HG03103 (cell line): Measurements from ENCODE around the gene DNAJC28.
A peak's percentile ranks its signal among the peaks of the same experiment; 100 is the strongest.
"Not testable (repeated sequence)": the region's sequence is repeated elsewhere in the genome, so short reads cannot be mapped to it uniquely, and the experiment has no call there.

Source experiments
- ATAC-seq: cut with Tn5 transposase; IDR thresholded peaks from one replicate; pipeline ENCODE4 v1.9.1; 2021; ENCODE audit warnings: low read depth; ENCODE audit not compliant: unreplicated experiment

The DNAJC28 gene, protein sequence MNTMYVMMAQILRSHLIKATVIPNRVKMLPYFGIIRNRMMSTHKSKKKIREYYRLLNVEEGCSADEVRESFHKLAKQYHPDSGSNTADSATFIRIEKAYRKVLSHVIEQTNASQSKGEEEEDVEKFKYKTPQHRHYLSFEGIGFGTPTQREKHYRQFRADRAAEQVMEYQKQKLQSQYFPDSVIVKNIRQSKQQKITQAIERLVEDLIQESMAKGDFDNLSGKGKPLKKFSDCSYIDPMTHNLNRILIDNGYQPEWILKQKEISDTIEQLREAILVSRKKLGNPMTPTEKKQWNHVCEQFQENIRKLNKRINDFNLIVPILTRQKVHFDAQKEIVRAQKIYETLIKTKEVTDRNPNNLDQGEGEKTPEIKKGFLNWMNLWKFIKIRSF

GRCh38 chr21:33491373-33492102 is at the start of gene DNAJC28:
DNAJC28 (minus strand) TSS chr21:33491716; CDS start chr21:33489393, 2,323 bp downstream.
- peak; percentile 96 for ATAC-seq

DNA sequence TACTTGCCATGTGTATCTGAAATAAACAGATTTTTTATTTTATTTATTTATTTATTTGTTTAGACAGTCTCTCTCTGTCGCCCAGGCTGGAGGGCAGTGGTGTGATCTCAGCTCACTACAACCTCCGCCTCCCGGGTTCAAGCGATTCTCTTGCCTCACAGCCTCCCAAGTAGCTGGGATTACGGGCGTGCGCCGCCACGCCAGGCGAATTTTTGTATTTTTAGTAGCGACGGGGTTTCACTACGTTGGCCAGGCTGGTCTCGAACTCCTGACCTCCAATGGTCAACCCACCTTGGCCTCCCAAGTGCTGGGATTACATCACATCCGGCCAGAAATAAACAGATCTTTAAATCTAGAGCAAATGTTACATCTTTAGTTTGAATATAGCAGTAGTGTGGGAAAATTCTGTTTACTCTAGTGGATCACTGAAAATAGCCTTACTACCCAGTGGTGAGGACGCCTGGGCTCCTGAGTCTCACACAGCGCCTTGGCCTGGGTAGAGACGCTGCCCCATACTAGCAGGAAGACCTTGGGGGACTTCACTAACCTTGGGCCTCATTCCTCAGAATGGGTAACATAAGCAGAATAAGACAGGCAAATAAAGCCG is 49.7 kb upstream of the DNAJC28 start:
- no peak for ATAC-seq

DNA sequence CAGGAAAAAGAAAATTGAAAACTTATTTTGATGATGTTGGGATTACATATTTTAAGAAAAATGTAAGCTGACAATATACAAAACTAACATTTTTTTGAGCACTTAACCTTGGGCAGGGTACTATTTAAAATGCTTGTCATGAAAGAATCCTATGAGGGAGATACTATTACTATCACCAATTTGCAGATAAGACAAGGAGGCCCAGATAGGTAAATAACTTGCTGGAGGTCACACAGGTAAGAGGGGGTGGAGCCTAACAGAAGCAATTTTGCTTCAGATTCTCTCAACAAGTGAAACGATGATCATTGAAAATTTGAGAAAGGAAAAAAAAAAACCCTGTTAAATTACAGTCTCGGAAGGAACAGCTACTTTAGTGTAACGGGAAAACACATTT is 49.2 kb upstream of the DNAJC28 start:
- ATAC-seq, result no peak

DNA sequence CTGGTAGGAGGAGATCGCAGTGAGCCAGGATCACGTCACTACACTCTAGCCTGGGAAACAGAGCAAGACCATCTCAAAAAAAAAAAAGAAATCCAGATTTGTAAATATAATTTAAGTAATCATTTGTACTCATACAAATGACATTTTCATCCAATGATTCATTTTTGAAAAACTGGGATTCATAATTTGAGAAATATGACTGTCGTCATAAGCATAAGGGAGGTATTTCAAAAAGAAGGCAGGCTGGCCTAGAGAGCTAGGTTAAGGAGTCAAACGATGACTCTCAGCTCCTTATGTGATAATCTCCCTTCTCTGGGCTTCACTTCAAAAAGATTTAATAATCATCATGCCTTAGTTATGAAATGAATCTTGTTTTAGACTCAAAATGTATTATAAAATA is 48.1 kb upstream of the DNAJC28 start:
- ATAC-seq, result no peak

GRCh38 chr21:33537212-33537611 is 45.7 kb upstream of the DNAJC28 start:
- ATAC-seq, result no peak

GRCh38 chr21:33531007-33531406 is 39.5 kb upstream of the DNAJC28 start:
- no peak for ATAC-seq

DNA sequence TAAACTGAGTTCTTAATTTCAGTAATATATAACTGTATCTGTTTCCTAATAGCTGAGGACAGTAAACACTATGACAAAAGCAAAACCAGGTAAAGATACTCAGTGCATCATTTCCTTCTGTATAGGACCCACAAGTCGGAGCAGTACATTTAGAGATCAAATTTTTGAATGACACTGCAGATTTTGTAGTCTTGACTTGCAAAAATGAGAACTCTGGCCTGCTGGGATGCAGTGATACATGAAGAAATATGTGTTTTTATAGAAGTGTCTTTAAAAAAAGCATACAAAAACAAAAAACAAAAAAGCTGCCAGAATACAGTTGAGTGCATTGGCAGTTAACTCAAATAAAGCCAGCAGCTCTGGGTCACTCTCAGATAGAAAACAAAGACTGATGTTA is 31.4 kb upstream of the DNAJC28 start:
- no peak for ATAC-seq

DNA sequence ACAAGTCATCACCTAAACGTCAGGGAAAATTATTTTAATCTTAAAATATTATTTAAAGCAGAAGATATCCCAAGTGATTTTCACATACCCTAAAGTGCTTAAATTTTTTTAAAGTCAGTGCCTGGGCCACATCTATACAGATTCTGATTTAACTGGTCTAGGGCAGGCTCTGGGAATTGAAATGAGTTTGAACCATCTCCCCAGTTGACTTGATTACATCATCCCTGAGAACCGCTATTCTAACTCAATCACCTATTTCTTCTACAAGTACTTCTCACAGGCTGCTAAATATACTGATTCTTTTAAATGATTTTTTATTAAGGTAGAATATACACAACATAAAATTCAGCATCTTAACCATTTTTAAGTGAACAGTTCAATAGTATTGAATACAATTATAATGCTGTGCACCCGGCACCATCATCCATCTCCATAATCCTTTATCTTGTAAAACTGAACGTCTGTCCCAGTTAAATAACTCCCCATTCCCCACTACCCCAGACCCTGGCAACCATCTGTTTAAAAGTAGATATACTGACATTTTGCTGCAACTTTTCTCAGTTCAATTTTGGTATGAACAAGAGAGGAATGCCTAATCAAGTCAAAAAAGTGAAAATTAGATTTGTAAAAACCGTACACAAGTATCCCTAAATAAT is 30.9 kb upstream of the DNAJC28 start:
- ATAC-seq, result no peak

GRCh38 chr21:33518899-33519298 is 27.4 kb upstream of the DNAJC28 start:
- no peak for ATAC-seq

GRCh38 chr21:33514229-33514628 is 22.7 kb upstream of the DNAJC28 start:
- no peak for ATAC-seq

GRCh38 chr21:33512481-33512880 is 21.0 kb upstream of the DNAJC28 start:
- ATAC-seq, result no peak

GRCh38 chr21:33511639-33512038 is 20.1 kb upstream of the DNAJC28 start:
- no peak for ATAC-seq

DNA sequence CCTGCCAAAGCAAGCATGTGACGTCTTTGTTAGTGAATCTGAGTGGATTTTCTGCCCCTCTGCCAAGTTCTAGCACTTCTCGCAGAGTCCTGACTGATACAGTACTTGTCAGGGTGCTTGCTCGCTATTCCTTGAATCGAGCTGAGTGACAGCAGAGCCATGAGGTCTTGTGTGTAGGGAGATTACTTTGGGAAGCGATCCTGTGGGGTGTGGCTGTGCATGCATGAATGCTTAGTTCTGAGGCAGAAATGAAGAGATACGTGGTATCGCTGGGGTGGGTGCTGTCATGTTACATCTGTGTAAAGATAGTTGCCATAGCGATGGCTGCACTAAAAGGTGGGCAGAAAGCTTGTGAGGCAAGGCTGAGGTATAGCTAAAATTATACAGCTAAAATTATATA is 19.3 kb upstream of the DNAJC28 start:
- no peak for ATAC-seq

DNA sequence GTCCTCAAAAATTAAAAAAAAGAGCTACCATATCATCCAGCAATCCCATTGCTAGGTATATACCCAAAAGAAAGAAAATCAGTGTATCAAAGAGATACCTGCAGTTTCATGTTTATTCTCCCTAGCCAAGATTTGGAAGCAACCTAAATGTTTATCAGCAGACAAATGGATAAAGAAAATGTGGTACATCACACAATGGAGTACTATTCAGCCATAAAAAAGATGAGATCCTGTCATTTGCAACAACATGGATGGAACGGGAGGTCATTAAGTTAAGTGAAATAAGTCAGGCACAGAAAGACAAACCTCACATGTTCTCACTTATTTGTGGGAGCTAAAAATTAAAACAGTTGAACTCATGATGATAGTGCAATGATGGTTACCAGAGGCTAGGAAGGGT is 15.5 kb upstream of the DNAJC28 start:
- not testable (repeated sequence) for ATAC-seq

- no peak for ATAC-seq
Observed at GRCh38 chr21:33505833-33506232, 14.3 kb upstream of the DNAJC28 start.

DNA sequence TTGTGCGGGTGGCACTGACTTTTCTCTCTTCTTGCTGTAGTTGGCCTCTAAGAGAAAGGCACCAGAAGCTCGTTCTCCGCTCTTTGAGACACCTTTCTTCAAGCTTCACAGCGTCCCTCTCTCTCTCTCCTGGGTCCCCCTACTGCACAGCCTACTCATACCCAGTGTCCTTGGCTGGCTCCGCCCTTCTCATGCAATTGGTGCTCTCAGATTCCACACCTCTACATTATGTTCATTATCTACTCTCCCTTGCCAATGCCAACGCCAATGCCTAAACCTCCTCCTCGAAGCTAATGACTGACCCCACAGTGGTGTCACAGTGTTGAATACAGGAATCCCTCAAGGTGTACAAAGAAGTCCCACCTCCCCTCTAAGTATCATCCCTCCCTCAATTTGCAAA is 4.8 kb upstream of the DNAJC28 start:
- no peak for ATAC-seq

DNA sequence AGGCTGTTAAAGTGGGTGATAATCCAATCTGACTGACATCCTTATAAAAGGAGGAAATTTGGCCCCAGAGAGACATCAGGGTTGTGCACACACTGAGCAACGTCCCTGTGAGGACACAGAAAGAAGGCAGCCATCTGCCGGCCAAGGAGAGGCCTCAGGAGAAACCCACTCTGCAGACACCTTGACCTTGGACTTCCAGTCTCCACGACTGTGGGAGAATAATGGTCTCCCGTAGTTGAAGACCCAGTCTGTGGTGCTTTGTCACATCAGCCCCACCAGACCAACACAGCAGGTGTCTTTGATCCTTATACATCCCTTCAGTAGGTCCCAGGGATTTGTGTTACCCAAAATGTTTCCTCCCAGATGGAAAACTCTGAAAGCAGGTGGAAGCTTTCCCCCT is 4.2 kb upstream of the DNAJC28 start:
- ATAC-seq, result no peak

DNA sequence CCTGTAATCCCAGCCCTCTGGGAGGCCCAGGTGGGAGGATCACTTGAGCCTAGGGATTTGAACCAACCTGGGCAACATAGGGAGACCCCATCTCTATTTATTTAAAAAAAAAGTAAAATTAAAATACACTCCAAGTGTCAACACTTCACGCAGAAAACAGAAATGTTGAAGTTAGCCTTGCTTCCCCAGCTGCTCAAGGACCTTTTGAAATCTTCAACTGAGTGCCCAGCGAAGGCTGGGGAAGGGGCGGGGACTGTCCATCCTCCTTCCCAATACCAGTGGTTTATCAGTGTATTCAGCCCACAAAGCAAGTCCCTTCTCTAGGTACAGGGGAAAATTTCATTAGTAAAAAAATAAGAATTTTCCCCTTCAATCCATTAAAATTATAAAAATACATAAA is 2.2 kb upstream of the DNAJC28 start:
- no peak for ATAC-seq

DNA sequence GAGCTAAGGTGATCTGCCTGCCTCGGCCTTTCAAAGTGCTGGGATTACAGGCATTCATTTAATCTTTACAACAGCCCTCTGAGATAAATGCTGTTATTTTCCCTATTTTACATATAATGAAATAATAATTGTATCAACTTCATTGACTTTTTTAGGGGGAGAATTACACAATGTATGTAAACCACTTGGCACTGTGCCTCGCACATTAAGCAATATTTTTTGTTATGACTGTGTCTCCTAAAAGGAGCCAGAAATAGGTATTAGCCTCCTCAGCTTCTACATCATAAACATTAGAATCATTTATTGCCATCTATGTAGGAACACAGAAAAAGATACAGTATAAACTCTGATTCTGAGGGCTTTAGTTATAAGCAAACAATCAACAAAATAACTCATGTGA is 1.1 kb upstream of the DNAJC28 start:
- ATAC-seq, result no peak

DNA sequence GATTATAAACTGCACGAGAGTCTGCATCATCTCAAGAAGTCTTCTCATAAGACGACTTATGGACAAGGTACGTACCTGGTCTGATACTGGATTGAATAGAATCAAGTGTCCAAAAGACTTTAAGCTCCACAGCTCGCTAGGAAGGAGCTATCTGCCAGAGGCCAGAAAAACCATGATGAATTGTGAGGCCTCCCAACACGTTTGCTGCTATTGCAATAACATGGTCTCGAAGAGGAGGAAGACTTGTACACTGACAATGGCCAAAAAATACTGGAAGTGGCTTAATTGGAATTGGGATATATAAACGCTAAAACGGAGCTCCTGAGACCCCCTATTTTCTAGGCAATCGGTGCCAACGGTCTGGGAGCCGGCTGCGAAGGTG is 534 bp downstream of the DNAJC28 start:
- ATAC-seq, result no peak

- no peak for ATAC-seq
Observed at GRCh38 chr21:33488936-33489335, 2.6 kb downstream of the DNAJC28 start.
